ENCODE measurements around the gene ANXA1.

ANXA1 gene

DNA sequence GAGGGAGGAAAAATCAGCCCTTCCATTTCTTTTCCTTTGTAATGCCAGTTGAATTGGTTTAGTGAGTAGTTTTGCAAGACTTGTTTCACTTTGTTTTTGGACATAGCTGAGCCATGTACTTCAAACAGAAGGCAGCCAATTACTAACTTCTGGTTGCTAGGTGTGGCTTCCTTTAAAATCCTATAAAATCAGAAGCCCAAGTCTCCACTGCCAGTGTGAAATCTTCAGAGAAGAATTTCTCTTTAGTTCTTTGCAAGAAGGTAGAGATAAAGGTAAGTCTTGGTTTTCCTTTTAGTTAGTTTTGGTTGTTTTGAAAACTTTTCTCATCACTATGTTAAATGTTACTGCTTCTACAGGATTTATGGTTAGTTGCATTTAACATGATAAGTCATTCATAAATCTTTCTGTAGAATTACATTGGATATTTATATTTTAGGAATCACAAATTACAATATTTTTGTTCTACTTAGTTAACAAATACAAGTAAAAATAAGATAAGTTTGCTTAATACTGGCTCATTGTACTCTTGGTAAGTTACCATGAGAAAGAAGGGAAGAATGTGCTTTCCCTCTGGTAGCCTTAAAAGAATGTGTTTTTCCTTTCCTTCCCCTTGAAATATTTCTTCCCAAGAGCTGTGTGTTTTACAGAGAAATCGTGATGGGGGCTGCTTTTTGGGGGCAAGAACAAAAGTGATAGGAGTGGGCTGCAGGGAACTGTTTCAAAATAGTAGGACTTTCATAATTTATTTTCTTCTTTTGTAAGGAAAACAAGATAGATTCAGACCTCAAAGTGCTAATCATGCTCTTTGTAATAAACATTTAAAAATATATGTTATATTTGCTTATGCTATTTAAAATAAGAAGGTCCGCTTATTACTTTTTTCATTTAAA is at the start of gene ANXA1:
Gene ANXA1 (plus strand): TSS at position 213 of the 890 bp plus-strand sequence. CDS start 6,671 bp downstream, outside the sequence.
- DNase-seq = peak; percentile 83

DNA sequence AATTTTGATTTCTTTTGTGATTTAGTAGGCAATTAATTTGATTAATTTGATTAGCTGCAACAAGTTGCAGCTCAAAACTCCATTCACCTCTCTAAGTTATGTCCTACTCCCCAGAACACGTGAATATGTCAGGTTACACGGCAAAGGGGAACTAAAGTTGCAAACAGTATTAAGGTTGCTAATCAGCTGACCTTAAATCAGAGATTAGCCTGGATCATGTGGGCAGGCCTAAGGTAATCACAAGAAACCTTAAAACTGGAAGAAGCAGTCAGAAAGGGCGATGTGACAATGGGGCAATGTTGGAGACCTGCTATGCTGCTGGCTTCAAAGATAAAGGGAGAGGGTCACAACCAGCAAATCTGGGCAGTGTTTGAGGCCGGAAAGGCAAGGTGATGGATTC is 47.3 kb upstream of the ANXA1 start:
- DNase-seq = no peak

DNA sequence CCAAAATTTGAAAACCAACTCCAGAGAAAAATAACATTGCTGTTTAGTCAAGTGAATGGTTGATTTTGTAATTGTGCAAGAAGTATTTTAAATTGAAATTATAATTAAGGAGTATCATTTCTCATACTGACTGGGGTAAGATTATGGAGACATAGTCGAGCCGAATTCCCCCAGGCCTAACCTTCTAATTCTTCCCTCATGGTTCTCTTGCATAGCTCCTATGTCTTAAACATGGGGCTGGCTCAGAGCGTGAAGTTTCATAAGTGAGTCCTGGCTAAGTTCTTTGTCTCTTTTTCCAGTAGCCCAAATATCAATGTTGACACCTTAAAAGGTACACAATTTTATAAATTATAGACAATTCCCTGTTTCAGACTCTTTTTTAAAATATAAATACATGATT is 46.7 kb upstream of the ANXA1 start:
- DNase-seq = no peak

DNA sequence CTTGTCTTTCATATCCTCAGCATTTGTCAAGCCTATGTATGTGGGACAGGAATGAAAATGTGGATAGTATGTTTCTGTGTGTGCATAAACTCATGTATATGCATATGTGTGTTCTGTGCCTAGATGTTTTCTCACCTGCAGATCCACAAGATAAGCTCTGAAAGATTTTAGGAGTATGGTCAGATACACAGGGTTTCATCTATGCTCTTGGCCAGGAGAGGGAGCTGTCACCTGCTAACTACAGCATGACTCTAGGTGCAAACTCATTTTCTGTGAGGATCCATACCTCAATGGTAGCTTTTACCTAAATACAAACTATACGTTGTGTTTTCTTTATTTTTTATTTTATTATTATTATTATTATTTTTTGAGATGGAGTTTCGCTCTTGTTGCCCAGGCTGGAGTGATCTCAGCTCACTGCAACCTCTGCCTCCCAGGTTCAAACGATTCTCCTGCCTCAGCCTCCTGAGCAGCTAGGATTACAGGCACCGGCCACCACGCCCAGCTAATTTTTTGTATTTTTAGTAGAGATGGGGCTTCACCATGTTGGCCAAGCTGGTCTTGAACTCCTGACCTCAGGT is 44.1 kb upstream of the ANXA1 start:
- peak; percentile 47 for DNase-seq

GRCh38 chr9:73114058-73114457 is 37.6 kb upstream of the ANXA1 start:
- no peak for DNase-seq

DNA sequence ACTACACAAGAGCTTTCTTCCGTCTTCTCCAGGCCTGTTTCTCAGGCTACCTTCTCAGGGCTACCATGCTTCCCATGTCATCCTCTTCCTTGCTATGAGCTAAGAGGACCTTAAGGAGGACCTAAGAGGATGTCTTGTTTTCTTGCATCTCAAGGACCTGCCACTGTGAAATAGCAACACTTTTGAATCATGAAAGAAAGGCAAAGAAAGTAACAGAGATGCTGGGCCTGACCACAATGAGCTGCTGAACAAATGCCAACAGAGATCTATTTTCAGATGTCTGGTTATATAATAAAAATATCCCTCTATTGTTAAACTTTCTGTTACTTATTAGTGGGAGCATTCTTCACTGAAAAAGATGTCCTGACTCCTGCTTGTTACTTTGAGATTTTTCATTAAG is 36.7 kb upstream of the ANXA1 start:
- DNase-seq = no peak

DNA sequence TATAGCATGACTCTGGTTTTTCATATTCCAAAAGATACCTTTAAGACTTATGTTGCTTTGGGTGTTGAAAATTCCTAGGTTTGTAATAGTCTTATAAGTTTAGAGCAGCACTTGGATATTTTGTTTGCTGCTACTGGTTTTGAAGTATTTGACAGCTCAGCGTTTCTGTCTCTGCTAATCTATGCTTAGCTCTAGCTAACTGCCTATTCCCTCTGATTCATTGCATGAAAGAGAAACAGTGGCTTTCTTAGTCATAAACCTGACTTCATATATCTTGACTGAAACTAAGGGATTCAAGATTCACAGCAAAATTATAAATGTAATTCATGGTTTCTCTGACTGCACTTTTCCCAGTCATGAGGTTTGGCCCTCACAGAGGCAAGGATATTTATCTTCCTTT is 35.6 kb upstream of the ANXA1 start:
- DNase-seq = peak; percentile 80

DNA sequence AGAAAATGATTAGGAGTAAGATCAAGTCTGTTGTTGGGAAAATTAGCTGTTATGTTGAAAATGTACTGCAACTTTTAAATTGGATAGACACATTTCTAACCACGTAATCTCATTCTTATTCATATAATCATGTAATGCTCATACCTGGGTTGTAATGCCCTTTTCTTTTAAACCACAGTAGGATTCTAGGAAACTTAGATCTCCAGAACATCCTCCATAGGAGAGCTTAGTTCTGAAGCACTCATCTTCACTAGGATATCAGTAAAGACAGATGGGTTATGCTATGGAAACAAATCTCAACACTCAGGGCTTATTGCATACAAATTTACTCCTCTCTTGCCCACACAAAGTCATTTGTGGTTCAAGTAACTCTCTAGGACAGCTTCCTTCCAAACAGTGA is 34.8 kb upstream of the ANXA1 start:
- no peak for DNase-seq

DNA sequence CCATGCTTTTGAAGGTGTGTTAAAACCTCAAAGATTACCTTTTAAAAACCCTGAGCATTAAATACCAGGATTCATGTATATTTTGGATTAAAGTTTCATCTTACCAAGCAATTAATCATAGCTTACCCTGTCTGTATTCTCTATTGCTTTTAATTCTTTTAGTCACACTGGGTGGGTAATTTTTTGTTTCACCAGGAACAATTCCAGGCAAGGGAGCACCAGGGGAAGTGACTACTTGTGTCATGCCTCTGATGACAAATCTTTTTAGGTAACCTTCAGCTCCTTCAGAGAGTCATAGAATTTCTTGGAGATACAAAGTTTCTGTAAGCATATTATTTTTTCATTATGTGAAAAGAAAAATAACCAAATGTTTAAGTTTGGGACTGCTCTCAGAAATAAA is 33.4 kb upstream of the ANXA1 start:
- peak; percentile 21 for DNase-seq

GRCh38 chr9:73118898-73119554 is 32.6 kb upstream of the ANXA1 start:
- peak; percentile 95 for DNase-seq

DNA sequence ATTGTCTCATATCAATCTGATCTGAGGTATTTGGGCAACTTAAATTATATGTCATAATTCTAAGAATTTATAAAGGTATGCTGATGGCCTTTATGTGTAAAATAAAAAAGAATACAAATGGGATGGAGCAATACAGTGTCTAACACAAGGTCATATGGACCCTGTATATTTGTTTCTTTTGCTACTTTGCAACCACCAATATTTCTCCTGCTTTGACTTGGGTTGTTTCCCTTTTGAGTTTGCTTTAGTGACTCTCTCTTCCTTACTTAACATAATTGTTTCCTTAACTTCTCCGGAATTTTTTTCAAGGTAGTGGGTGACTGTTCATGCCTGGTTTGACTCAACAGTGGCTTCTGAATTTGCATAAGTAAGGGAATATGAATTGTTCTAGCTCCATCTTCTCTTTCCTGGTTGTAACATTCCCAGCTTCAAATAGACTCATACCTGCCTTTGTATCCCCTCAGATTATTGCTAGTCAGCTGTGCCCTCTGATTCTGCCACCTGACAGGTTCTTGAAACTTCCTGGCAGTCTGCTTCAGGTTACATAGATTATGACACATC is 30.2 kb upstream of the ANXA1 start:
- DNase-seq = no peak

- DNase-seq = peak; percentile 66
Measured at GRCh38 chr9:73125651-73126050, 26.0 kb upstream of the ANXA1 start.

- no peak for DNase-seq
Measured at GRCh38 chr9:73129941-73130685, 21.6 kb upstream of the ANXA1 start.

- no peak for DNase-seq
Measured at GRCh38 chr9:73131461-73131860, 20.2 kb upstream of the ANXA1 start.

DNA sequence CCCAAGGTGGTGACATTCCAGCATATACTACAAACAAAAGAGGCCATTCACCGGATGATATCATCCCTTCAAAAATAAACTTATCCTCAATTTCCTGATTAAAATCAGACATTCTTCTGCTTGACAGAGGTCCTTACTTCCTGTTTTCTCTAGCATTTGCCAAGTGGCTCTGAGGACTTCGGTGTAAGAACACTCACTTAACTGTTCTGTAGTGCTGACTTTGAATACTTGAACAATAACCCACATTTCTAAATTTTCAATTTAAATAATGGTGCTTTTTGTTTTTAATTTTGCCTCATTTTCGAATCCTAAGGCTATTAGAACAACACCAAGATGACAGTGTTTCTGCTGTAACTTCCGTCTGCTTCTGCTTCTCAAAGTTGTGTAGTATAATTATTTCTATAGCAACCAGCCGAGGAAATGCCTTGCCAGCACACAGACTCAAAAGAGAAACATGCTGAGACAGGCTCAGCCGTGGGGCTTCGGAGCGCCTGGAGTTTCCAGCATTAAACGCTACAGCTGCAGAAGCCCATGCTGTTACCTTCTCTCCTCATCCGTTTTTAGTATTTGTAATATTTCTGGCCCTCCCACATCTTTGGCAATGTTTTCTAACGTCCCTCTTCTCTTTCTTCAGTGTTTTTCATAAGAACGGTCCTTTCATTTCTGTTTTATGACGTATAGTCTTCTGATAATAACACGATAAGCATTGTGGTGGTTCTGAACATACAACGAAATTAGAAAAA is 19.5 kb upstream of the ANXA1 start:
- DNase-seq = peak; percentile 85

DNA sequence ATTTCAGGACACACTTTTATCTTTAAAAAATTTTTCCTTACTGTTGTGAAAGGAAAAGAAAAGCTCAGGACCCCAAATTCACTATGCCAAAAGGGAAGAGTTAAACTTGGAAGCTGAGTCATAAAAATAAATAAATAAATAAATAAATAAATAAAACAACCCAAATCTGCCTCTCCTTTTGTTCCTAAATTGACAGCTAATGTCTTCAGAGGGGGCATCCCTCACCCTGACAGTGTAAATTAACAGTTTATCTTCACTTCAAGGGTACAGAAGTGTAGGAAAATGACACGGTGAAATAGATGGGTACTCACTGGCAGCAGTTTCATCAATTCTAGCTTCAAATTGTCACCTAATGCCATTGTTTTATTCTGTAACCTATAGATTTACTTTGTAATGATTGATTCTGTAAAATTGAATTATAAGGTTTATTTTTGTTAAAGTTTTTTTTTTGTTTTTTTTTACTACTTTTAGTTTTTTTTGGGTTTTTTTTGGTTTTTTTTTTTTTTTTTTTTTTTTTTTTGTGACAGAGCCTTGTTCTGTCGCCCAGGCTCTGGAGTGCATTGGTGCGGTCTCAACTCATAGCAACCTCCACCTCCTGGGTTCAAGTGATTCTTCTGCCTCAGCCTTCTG is 18.5 kb upstream of the ANXA1 start:
- peak; percentile 26 for DNase-seq

DNA sequence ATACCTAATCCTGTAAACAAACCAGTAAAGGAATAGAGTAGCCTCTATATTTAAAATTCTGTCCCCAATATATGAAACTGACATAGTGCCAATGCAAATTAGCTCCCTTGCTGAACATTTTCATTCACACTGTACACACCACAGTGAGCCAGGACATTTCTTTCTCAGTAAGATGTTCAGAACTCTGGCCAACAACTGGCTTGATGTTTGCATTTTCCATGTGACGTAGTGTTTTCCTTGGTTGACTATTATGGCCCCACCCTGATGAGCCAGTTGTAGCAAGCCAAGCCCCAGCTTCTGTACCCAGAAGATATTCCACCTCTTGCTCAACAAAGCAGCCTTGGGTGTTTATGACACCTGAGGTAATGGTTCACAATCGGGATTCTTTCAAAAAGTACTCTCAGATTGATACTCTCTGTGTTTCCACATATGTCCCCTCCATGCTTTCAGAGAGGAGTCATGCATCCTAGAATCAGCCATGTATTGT is 17.7 kb upstream of the ANXA1 start:
- DNase-seq = no peak

DNA sequence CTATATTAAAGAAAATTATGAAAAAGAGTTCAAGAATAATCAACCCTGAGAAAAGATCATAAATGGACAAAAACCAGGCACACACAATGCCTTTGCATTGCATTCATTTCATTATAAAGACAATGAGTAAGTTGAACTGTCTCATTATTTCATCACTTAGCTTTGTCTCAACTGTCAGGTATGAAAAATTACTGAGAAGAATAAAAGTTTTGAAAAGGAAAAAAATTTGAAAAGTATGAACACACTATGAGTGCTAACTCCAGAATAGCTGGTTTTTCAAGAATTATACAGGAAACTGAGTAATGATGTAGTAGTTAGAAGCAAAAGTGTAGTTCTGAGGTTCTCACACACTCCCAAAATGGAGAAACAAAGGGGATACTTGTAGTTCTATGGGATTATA is 16.3 kb upstream of the ANXA1 start:
- peak; percentile 35 for DNase-seq

DNA sequence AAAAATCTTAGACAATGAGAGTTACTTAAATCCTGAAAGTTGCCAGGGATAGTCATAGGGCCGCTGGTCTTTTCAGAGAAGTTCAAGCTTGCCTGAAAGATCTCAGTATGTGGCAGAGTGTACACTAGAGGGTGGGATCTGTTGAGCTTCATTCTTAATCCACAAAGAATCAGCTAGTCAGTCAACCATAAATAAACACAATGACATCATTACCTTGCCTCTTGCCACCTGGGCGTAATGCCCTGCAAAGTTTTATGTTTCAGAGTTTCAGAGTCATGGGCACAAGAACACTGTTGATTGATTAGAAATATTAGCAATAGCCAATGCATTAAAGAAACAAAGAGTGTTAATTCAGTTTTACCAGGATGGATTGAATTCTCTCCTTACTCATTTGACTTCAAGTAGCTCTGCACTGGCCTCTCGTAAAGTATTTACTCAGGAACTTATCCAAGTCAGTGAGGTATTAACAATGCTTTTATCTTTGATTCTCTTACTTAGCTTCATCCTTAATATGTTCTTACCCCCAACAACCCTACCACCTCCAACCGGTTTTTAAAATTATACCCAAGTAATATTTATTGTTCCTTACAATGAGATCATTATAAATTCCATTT is 14.3 kb upstream of the ANXA1 start:
- no peak for DNase-seq

GRCh38 chr9:73137914-73138313 is 13.8 kb upstream of the ANXA1 start:
- DNase-seq = no peak

GRCh38 chr9:73138516-73138915 is 13.1 kb upstream of the ANXA1 start:
- DNase-seq = no peak

All from HCEC 1CT (cell line).